Measurements from ENCODE around the gene HIRA.

Gene HIRA

DNA sequence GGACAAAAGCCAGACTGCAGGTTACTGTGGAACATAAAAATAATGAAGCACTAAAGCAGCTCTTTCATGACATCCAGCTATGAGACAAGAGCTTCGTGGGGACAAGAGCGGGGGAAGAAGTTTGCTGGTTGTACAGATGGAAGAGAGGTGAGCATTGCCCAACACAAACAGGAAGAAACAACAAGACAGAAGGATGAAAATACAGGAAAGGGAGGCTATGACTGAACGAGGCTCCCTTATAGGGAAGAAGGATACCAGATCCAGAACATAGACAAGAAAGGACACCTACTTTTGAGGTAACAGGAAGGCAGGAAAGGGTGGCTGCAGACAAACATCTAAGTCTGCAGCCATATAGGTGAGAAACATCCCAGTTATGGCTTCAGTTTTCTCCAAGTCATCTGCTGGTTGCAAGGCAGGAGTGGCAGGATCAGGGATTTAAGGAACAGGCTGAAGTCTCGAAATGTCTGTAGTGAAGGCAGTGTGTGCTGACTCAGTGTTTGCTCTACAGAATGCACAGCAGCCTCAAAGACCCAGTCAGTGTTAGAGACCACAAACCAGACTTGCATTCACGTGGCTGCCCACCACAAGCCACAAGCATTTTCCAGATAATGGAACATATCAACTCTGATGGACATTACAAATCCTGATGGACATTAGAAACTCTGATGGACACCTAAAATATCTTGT is 141.9 kb downstream of the HIRA start:
- H3K9me3 ChIP-seq (replicated peaks in 1 of 2; ENCODE audit: control insufficient read depth in 2 of 2, insufficient read depth in 1 of 2, low read depth in 1 of 2, low read length in 2 of 2) = no peaks in the 10 kb centered on the region

DNA sequence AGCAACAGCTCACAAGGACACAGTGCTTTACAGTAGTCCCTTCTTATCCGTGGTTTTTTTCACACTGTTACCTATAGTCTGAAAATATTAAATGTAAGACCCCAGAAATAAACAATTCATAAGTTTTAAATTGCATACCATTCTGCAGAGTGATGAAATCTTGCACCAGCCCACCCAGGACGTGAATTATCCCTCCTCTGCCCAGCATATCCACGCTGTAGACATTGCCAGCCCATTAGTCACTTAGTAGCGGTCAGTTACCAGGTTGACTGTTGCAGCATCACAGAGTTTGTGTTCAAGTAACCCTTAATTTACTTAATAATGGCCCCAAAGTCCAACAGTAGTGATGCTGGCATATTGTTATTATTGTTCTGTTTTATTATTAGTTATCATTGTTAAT is 143.6 kb downstream of the HIRA start:
- Histone ChIP-seq H3K27me3 (ENCODE audit: control insufficient read depth in 3 of 3, insufficient read depth in 3 of 3, low read depth in 1 of 3, low read length in 3 of 3) (peaks cover 0 to 5% (median 0%) of the 10 kb centered on the region in 3 experiments), H3K4me3 (ENCODE audit: low read length in 2 of 2) (no peak overlapping the region), H2AFZ (ENCODE audit: low read length) (no peak overlapping the region), H3K23ac (ENCODE audit: low read depth, low read length, poor library complexity) (no peak overlapping the region), H2BK5ac (ENCODE audit: low read length) (no peak overlapping the region), H3K18ac (ENCODE audit: low read length) (no peak overlapping the region), H3K4me1 (ENCODE audit: control insufficient read depth in 2 of 2, insufficient read depth in 1 of 2, low read depth in 1 of 2, low read length in 2 of 2) (peaks cover 0 to 10% of the 10 kb centered on the region in 2 donors), H3K27ac (replicated peaks; ENCODE audit: low read length) (no peak overlapping the region), H2BK120ac (ENCODE audit: low read depth, low read length) (no peak overlapping the region), H3K9me3 (replicated peaks in 1 of 2; ENCODE audit: control insufficient read depth in 2 of 2, insufficient read depth in 1 of 2, low read depth in 1 of 2, low read length in 2 of 2) (no peaks in the 10 kb centered on the region), H2BK12ac (ENCODE audit: low read length) (no peak overlapping the region), H4K91ac (ENCODE audit: low read depth, low read length, poor library complexity) (no peak overlapping the region), H3K4ac (ENCODE audit: low read length) (no peak overlapping the region), H3K4me2 (ENCODE audit: insufficient read depth, low read length, poor library complexity, severe bottlenecking) (no peak overlapping the region), H3K9ac (ENCODE audit: low read depth, low read length, poor library complexity) (no peak overlapping the region), H3K36me3 (replicated peaks in 1 of 2; ENCODE audit: control insufficient read depth in 2 of 2, insufficient read depth in 2 of 2, low read length in 2 of 2) (no peaks in the 10 kb centered on the region), H2AK5ac (ENCODE audit: low read depth, low read length) (no peak overlapping the region), H3K79me1 (ENCODE audit: low read depth, low read length) (no peaks in the 10 kb centered on the region), H2BK15ac (ENCODE audit: low read length) (no peak overlapping the region), H3K14ac (ENCODE audit: low read length) (no peak overlapping the region), H4K8ac (ENCODE audit: low read depth, low read length) (no peak overlapping the region)
- DNase-seq (ENCODE audit: low spot score) = no peak
- no CpG with 5 or more reads among the region's 4 CpGs for WGBS, 2 donors (ENCODE audit: extremely low coverage in 2 of 2, insufficient read length in 2 of 2, insufficient replicate concordance in 1 of 2)

More for the DNA sequence above, 141.9 kb downstream of the HIRA start:
- no peak overlapping the region for H3K27ac ChIP-seq (replicated peaks; ENCODE audit: low read length)
- H2BK5ac ChIP-seq (ENCODE audit: low read length) = no peak overlapping the region
- no peak overlapping the region for H3K4me3 ChIP-seq (ENCODE audit: low read length in 2 of 2)
- peaks cover 0 to 10% of the 10 kb centered on the region in 2 donors for H3K4me1 ChIP-seq (ENCODE audit: control insufficient read depth in 2 of 2, insufficient read depth in 1 of 2, low read depth in 1 of 2, low read length in 2 of 2)
- no peak overlapping the region for H3K23ac ChIP-seq (ENCODE audit: low read depth, low read length, poor library complexity)
- H2BK12ac ChIP-seq (ENCODE audit: low read length) = no peak overlapping the region
- no peak overlapping the region for H4K8ac ChIP-seq (ENCODE audit: low read depth, low read length)
- WGBS, 2 donors (ENCODE audit: extremely low coverage in 2 of 2, insufficient read length in 2 of 2, insufficient replicate concordance in 1 of 2) = no CpG with 5 or more reads among the region's 5 CpGs
- no peak overlapping the region for H3K9ac ChIP-seq (ENCODE audit: low read depth, low read length, poor library complexity)
- no peak overlapping the region for H4K91ac ChIP-seq (ENCODE audit: low read depth, low read length, poor library complexity)
- no peak overlapping the region for H3K18ac ChIP-seq (ENCODE audit: low read length)
- no peak overlapping the region for H3K14ac ChIP-seq (ENCODE audit: low read length)
- H3K27me3 ChIP-seq (ENCODE audit: control insufficient read depth in 3 of 3, insufficient read depth in 3 of 3, low read depth in 1 of 3, low read length in 3 of 3) = peaks cover 0 to 5% (median 0%) of the 10 kb centered on the region in 3 experiments
- DNase-seq (ENCODE audit: low spot score) = no peak
- no peak overlapping the region for H3K4ac ChIP-seq (ENCODE audit: low read length)
- H2BK15ac ChIP-seq (ENCODE audit: low read length) = no peak overlapping the region
- H2AFZ ChIP-seq (ENCODE audit: low read length) = no peak overlapping the region
- H3K36me3 ChIP-seq (replicated peaks in 1 of 2; ENCODE audit: control insufficient read depth in 2 of 2, insufficient read depth in 2 of 2, low read length in 2 of 2) = no peaks in the 10 kb centered on the region
- no peak overlapping the region for H2BK120ac ChIP-seq (ENCODE audit: low read depth, low read length)
- no peak overlapping the region for H2AK5ac ChIP-seq (ENCODE audit: low read depth, low read length)
- no peak overlapping the region for H3K4me2 ChIP-seq (ENCODE audit: insufficient read depth, low read length, poor library complexity, severe bottlenecking)
- H3K79me1 ChIP-seq (ENCODE audit: low read depth, low read length) = no peaks in the 10 kb centered on the region

DNA sequence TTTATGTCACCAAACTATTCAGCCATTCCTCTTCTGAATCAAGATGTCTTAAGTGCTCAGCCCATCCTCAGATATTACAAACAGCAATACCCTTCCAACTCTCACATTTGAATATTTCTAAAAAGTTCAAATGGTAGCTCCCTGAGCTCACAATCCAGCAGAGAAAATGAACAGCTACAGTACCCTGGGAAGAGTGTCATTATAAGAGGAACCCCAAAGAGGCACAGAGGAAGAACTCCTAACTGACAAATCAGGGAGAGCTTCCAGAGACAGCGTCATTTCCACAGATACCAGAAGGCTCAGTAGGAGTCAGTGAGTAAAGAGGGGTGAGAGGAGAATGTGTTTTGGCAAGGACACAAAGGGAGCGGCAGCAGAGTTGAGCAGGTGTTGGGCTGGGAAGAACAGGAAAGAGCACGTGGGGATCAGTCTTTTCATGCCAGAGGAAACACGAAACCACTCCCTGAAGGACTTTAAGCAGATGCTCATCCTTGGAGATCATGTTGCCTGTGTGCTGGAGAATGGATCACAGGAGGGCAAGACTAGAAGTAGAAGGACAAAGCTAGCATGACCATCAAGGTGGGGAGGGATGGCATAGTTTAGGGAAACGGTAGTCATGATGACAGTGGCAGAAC is 144.3 kb downstream of the HIRA start:
- Histone ChIP-seq H3K14ac (ENCODE audit: low read length) (no peak overlapping the region), H3K4me3 (ENCODE audit: low read length in 2 of 2) (no peak overlapping the region), H2AFZ (ENCODE audit: low read length) (no peak overlapping the region), H4K91ac (ENCODE audit: low read depth, low read length, poor library complexity) (no peak overlapping the region), H3K79me1 (ENCODE audit: low read depth, low read length) (no peaks in the 10 kb centered on the region), H4K8ac (ENCODE audit: low read depth, low read length) (no peak overlapping the region), H3K27me3 (ENCODE audit: control insufficient read depth in 3 of 3, insufficient read depth in 3 of 3, low read depth in 1 of 3, low read length in 3 of 3) (peaks cover 0 to 3% (median 0%) of the 10 kb centered on the region in 3 experiments), H2BK120ac (ENCODE audit: low read depth, low read length) (no peak overlapping the region), H3K18ac (ENCODE audit: low read length) (no peak overlapping the region), H3K27ac (replicated peaks; ENCODE audit: low read length) (no peak overlapping the region), H3K4me2 (ENCODE audit: insufficient read depth, low read length, poor library complexity, severe bottlenecking) (no peak overlapping the region), H3K36me3 (replicated peaks in 1 of 2; ENCODE audit: control insufficient read depth in 2 of 2, insufficient read depth in 2 of 2, low read length in 2 of 2) (no peaks in the 10 kb centered on the region), H2BK5ac (ENCODE audit: low read length) (no peak overlapping the region), H3K9ac (ENCODE audit: low read depth, low read length, poor library complexity) (no peak overlapping the region), H2BK12ac (ENCODE audit: low read length) (no peak overlapping the region), H3K9me3 (replicated peaks in 1 of 2; ENCODE audit: control insufficient read depth in 2 of 2, insufficient read depth in 1 of 2, low read depth in 1 of 2, low read length in 2 of 2) (no peaks in the 10 kb centered on the region), H3K4me1 (ENCODE audit: control insufficient read depth in 2 of 2, insufficient read depth in 1 of 2, low read depth in 1 of 2, low read length in 2 of 2) (peaks cover 0 to 8% of the 10 kb centered on the region in 2 donors), H3K23ac (ENCODE audit: low read depth, low read length, poor library complexity) (no peak overlapping the region), H3K4ac (ENCODE audit: low read length) (no peak overlapping the region), H2AK5ac (ENCODE audit: low read depth, low read length) (no peak overlapping the region), H2BK15ac (ENCODE audit: low read length) (no peak overlapping the region)
- DNase-seq (ENCODE audit: low spot score) = no peak
- WGBS, 2 donors (ENCODE audit: extremely low coverage in 2 of 2, insufficient read length in 2 of 2, insufficient replicate concordance in 1 of 2) = no CpG with 5 or more reads among the region's 5 CpGs

DNA sequence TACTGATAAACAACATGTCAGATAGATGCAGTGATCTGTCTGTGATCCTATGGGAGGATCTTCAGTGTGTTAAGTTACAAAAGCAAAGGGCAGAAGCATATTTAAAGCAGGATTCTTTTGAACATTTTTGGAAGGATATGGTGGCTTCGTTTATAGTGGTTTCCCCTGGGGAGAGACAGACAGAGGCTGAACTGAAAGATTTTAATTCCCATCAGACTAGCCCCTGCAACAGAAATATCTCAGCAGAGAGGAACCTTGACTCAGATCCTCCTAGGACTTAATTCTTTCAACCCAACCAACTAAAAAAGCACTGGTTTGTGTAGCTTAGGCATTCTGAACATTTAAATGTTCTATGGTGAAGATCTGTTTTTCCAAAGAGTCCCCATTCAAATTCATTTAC is 145.7 kb downstream of the HIRA start:
- Histone ChIP-seq H3K18ac (ENCODE audit: low read length) (no peak overlapping the region), H2BK120ac (ENCODE audit: low read depth, low read length) (no peak overlapping the region), H3K4ac (ENCODE audit: low read length) (no peak overlapping the region), H3K9me3 (replicated peaks in 1 of 2; ENCODE audit: control insufficient read depth in 2 of 2, insufficient read depth in 1 of 2, low read depth in 1 of 2, low read length in 2 of 2) (no peaks in the 10 kb centered on the region), H2BK12ac (ENCODE audit: low read length) (no peak overlapping the region), H3K27me3 (ENCODE audit: control insufficient read depth in 3 of 3, insufficient read depth in 3 of 3, low read depth in 1 of 3, low read length in 3 of 3) (peaks cover 0 to 3% (median 0%) of the 10 kb centered on the region in 3 experiments), H2AFZ (ENCODE audit: low read length) (no peak overlapping the region), H4K8ac (ENCODE audit: low read depth, low read length) (no peak overlapping the region), H3K79me1 (ENCODE audit: low read depth, low read length) (no peaks in the 10 kb centered on the region), H3K14ac (ENCODE audit: low read length) (no peak overlapping the region), H3K27ac (replicated peaks; ENCODE audit: low read length) (no peak overlapping the region), H3K36me3 (replicated peaks in 1 of 2; ENCODE audit: control insufficient read depth in 2 of 2, insufficient read depth in 2 of 2, low read length in 2 of 2) (no peaks in the 10 kb centered on the region), H3K4me1 (ENCODE audit: control insufficient read depth in 2 of 2, insufficient read depth in 1 of 2, low read depth in 1 of 2, low read length in 2 of 2) (peaks cover 0 to 6% of the 10 kb centered on the region in 2 donors), H3K4me2 (ENCODE audit: insufficient read depth, low read length, poor library complexity, severe bottlenecking) (no peak overlapping the region), H3K23ac (ENCODE audit: low read depth, low read length, poor library complexity) (no peak overlapping the region), H4K91ac (ENCODE audit: low read depth, low read length, poor library complexity) (no peak overlapping the region), H2BK15ac (ENCODE audit: low read length) (no peak overlapping the region), H2BK5ac (ENCODE audit: low read length) (no peak overlapping the region), H2AK5ac (ENCODE audit: low read depth, low read length) (no peak overlapping the region), H3K9ac (ENCODE audit: low read depth, low read length, poor library complexity) (no peak overlapping the region), H3K4me3 (ENCODE audit: low read length in 2 of 2) (no peak overlapping the region)
- no CpG with 5 or more reads among the region's 1 CpG for WGBS, 2 donors (ENCODE audit: extremely low coverage in 2 of 2, insufficient read length in 2 of 2, insufficient replicate concordance in 1 of 2)
- DNase-seq (ENCODE audit: low spot score) = no peak

Data from neuronal stem cell (in vitro differentiated cells).